Subcutaneous adipose tissue (tissue), 4 donors: ENCODE measurements around the gene ARHGAP21. TPM values are rescaled to one million over a fixed set of nuclear protein-coding genes. Genes with fewer than 3 reads are reported as not detected.

ENCODE experiments used
- CTCF ChIP-seq: fragments of 450-650 bp; IDR thresholded peaks from one replicate; pipeline ENCODE4 v1.5.1; 2016; ENCODE audit warnings: low read depth, mild to moderate bottlenecking, control low read depth, antibody characterized with exemption, moderate library complexity
- total RNA-seq, 4 donors: library from RNA; depleted of rRNA; stranded (reverse); fragments of >200 nt; gene quantifications; one replicate each; pipeline ENCODE4 v1.1.0, GENCODE V29; 2016

ARHGAP21 gene
- total RNA-seq, 4 donors from 2014 or later: 117 to 235 (median 161) TPM

- no peak for TF ChIP-seq CTCF
These were observed 2.2 kb downstream of the ARHGAP21 start for GRCh38 chr10:24721229-24722106.

DNA sequence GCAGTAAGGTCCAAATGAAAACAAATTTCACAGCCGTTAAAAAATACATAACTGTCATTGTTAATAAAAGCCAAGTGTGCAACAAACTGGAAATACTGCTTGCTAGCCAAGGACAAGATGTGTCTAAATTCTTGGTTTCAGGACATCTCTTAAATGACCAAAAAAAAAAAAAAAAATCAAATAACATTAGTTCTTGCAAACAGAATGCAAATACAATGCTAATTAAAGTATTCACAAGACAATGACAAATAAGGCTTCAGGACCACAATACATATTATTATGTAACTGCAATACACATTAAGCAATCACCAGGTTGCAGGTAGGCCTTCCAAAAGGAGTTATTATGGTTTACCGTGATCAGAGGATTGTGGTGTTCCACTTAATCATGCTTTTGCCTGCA, 3.6 kb downstream of the ARHGAP21 start:
- no peak for TF ChIP-seq CTCF

- TF ChIP-seq CTCF: no peak
These were observed 5.4 kb downstream of the ARHGAP21 start for GRCh38 chr10:24718031-24718855.

DNA sequence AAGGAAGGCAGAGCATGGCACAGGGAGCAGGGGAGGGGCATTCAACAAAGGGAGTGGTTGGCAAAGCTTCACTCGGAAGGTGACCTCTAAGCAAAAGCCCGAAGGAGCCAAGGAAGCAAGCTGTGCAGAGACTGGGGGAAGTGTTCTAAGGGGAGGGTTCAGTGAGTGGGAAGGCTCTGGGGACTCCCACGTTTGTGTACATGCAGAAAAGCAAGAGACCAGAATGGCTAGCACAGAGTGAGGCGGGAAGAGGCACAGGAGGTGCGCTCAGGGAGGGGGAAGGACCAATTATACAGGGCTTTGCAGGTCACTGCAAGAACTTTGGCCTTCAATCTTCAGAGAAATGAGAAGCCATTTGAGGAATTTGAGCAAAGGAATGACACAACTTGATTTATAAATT, 7.4 kb downstream of the ARHGAP21 start:
- no peak for TF ChIP-seq CTCF

- TF ChIP-seq CTCF: no peak
These were observed 8.4 kb downstream of the ARHGAP21 start for GRCh38 chr10:24715246-24715769.

DNA sequence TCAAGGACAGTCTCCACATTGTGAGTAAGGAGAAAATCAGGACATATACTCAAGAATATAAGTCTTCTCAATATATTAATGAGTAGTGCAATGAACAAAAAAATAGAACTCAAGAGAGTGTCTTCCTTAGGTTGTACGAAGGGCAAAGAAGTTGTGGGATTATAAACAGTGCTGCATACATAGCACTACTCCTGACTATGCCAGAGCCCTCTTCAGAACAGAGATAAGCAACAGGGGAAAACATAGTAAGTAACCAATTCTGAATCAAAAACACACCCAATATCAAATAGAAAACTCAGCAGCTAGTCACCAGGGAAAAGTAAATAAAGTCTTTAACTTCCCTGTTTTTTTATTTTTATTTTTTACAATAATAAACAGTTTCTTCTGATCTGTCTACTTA, 10.6 kb downstream of the ARHGAP21 start:
- TF ChIP-seq CTCF: no peak

DNA sequence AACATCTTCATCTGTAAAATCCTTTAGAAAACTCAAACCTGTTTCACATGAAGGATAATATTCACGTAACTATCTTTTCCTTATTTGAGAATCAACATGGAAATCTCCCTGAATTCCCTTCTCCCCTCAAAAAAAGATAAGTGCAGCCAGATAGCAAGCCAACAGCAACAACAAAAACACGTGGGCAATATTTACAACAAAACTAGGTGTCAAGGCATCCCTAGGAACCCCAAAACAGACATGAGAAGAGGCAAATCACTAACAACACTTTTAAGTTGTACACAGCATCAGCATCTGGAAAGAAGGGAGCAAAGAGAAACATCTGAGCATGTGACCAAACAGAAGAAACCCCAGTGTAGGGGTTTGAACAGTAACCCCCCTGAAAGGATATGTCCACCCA, 12.2 kb downstream of the ARHGAP21 start:
- no peak for TF ChIP-seq CTCF
